ENCODE measurements around the gene VWF.

The VWF gene

DNA sequence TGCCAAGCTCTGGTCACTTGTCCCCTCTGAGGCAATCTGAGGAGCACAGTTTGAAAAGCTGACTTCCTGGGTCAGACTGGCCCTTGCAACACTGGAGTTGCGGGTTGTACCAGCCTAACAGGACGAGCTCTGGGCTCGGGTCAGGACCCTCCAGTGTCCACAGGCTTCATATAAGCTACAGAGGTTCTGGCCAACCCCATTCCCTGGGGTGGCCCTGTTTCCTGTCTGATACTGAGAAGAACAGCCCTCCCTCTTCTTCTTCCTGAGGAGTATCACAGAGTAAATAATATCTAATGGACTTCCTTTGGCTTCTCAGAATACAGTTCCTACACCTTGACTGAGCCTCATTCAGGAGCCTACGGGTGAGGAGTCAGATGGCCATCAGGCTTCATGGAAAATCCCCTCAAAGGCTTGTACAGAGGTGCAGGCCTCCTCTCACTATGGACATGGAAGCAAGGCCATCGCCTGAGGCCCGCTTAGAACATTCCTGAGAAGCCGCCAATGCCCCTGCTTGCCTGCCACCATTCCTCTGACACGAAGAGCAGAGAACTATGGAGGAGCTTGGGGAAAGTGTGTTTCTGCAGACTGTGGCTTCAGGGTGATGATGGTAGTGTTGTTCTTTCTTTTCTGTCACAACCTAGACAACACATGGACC, 150.9 kb downstream of the VWF start:
- no peak for DNase-seq

DNA sequence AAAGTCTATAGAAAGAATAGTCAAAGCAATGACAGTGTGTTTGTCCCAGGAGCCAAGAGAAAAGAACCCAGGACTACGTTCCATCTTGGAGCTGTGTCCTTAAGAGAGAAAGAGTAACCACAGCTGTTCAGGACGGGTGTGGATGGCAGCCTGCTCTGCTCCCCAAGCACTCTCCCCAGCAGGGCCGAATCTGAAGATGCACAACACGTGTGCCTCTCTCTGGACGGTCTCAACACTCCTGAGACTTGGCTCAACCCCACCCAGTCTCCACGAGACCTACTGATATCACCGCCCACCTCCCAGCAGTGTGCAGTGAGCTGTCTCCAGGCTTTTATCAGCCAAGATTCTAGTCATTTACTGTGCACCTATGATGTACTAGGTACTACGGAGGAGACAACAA, 152.1 kb downstream of the VWF start:
- DNase-seq, result no peak

DNA sequence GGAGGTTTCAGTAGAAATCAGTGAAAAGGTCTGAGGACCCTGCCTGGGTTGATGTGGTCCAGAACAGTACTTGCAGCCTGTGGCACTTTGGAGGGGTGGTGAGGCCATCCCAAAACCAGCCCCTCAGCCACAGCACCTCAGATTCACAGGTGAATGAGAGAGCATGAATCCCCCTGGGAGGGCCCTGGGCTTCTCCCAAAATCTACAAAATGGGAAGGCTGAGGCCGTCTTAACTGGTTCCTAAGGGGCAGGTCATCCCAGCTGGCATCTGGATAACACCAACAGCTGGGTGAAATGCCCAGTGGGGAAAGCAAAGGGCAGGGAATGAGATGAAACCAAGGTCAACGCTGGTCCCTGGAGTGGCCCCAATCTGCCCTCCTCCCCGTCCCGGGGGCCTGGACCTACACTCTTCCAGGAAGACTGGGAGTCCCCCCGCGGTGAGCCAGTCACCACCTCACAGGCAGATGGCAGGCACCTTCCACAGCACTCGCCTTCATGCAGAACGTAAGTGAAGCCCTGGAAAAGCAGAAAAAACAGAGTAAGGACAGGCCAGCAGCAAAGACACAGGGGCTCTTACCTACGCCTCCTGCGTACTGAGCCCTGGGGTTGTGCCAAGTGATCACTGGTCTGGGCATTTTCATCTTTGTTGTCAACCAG, 153.1 kb downstream of the VWF start:
- no peak for DNase-seq

DNA sequence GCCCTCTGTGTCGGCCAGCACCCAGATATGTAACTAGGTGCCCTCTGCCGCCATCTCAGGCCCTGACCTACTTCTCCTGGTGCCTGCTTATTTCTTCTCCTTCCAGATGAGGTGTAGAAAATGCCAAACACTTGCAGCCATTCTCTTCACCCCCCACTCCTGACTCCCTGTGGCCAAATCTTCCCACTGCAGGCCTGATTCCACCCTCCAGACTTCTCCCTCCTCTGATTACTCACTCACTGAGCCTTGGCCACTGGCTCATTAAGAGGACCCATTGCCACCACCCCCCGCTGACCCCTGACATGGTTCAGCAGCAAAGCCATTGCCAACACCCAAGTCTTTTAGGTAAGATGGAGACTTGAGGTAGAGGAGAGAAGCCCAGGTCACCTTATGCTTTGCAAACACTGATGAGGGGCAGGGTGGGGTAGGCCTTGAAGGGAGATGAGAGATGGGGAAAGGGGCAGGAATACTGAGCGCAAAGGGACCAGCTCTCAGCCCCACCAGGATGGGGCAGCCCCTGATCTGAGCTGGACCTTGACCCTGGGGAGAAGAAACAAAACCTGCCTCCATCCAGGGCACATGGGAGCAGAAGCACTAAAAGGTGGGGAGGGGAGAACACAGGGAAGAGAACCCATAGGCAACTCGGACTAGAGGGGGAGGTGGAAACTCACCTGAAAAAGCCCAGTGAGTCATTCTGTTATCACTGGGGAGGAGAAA, 154.3 kb downstream of the VWF start:
- no peak for DNase-seq

DNA sequence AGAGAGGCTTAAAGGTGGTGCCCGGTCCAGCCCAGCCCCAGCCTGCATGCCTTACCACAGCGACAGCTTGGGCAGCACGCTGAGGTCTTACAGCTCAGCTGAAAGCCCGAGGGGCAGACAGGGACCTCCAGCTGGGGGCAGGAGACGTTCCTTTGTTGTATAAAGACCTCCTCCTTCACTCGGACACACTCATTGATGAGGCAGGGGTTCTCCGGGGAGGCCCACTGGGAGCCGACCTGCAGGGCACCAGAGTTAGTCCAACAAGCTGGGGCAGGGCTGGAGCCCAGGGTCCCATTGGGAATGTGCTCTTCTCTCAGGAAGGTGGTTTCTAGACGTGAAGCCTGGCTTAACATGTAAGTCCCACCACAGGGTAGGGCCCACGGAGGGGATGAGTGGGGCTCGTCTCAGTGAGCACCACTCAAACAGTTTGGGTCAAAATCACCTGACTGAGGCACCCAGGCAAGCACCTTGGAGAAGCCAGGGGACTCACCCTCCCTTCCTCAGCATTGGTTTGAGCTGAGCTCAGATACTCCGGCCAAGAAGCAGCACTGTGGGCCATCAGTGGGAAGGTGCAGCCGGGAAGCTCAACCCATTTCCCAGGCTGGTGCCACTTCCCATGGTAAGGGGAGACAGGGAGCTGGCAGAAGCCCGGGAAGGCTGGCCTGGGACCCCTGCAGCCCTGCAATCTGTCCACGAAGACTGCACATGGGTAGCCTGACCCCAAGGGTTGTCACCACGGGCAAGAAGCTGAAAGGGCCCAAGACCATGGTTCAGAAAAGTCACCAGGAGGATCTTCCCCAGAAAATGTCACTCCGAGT, 155.1 kb downstream of the VWF start:
- DNase-seq, result no peak

DNA sequence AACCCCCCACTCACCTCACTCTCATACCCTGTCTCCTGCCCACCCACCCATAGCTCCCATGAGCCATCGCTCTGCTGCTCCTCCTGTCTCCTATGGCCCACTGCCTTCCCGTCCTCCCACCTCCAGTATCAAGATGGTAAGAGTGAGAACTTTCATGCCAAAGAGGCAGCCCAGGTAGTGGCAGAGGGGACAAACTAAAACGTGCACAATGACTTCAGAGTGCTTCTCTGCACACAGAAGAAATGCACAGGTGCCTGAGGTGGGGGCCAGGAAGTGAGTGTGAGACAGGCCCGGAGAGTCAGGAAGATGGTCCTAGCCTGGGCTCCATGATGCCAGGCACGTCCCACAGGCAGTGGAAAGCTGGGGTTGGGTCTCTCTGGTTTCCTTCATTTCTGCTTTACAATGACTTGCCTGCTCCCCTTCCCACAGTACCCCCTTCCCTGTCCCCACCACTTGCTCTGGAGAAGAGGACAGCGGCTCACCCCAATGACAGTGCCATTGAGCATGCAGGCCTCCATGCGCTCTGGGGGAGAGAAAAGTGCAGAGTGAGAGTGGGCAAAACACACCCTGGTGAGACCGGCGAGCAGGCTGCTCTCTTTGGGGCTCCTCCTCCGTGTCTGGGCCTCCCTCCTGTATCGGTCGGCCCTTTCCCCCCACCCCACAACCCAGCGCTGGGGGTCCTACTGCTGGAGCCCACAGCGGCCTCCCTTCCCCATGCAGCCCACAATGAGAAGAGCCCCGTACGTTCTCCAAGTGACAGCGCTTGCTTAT, 156.6 kb downstream of the VWF start:
- DNase-seq, result no peak

DNA sequence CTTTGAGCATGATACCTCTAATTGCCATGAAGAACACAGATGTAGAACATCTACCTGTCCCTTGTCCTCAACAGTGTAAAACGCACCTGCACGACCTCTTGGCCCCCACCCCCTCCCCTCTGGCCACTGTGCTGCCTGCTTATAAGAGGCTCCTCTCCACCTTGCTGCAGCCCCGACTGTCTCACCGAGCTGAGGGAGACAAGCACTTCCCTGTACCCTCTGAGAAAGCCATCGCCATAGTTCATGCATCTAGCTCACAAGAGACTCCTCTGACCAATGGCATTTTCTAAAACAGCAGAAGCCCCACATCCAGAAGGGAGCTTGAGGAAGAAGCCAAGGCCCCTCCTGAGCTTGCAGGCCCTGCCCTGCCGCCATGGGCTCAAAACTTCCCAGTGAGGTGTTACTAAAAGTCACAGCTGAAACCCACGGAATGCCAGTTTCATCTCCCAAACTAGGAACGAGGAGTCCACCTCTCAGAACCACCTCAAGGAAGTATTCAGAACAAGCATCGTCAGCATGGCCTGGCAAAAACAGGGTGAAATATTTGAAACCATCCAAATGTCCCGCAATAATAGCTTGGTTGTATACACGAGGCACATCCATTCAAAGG, 157.9 kb downstream of the VWF start:
- DNase-seq, result no peak

DNA sequence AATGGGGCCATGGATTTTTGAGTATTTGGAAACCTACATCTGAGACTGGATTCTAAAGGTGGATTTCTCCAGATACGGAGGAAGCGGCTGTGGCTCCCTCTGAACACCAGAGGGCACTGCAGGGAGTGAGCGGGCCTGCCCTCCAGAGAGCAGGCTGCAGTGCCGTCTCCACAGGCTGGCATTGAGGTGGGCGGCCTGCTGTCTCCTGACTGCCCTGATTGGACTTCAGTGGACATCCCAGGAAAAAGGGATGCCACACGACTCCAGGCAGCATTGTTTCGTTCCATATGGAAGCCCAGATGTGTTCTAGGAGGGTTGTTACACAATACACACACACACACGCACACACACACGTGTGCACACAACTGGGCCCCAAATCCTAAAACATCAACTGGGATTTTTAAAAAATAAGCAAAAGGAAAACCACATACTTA, 158.5 kb downstream of the VWF start:
- DNase-seq, result no peak

DNA sequence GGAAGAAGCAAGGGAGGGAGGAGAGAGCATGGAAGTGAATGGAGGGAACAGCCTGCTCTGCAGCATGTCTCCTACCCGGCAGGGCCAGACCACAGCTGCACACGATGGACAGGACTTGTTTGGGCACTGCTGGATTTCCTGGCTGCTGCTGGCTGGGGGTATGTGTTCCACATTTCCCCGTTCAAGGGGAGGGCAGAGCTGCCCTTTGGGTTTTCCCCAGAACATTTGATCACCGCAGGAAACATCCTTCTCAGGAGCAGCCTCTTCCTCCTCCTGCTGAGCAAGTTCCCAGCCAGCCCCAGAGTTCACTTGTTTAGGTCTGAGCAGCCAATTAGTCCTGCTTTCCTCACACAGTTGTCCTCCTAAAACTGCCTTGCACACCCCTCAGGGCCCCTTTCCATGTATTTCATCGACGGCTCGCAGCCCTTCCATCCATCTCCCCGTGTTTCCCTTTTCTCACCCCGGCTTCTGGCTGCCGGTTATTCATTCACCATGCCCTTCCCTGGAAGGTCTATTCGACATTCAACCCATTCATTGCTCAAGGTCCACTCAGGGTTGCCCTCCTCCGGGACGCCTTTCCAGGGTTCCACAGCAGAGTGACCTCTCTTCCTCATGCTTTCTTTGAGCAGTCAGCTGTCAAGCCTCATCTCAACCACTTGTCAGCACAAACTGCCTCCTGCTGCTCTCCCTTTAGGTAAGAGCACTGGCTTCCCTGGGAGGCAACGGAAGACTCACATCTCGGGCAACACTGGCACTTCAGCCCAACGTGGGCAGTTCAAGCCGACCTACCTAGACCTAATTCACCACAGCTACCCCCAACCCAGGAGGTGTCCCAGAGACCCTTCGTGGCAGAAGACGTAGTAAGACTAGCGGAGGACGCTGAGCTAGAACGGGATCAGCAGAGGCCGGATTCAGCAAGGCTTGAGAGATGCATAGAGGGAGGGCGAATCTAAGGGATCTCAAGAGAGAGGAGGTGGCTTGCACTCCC, 159.3 kb downstream of the VWF start:
- no peak for DNase-seq

DNA sequence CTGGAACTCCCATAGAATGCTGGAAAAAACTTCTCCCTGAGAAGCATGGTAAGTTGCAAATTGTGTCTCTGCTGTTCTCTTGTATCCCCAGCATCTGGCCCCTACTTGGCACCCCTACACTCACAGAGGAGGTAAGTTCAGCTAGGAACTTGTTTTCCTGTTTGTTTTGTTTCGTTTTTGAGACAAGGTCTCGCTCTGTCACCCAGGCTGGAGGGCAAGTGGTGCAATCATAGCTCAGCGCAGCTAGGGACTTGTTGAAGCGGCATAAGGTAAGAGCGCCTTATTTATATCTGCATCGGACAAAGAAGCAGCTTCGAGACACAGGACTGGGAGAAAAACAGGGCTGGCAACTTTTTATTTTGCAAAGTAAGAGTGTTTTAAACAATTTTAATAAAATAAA, 161.0 kb downstream of the VWF start:
- no peak for DNase-seq

DNA sequence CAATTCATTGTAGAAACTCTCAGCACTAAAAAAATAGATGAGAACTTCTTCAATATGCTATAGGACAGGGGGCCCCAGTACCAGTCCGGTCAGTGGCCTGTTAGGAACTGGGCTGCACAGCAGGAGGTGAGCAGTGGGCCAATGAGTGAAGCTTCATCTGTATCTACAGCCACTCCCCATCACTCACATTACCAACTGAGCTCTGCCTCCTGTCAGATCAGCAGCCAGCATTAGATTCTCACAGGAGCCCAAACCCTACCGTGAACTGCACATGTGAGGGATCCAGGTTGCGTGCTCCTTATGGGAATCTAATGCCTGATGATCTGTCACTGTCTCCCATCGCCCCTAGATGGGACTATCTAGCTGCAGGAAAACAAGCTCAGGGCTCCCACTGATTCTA, 163.7 kb downstream of the VWF start:
- no peak for DNase-seq

DNA sequence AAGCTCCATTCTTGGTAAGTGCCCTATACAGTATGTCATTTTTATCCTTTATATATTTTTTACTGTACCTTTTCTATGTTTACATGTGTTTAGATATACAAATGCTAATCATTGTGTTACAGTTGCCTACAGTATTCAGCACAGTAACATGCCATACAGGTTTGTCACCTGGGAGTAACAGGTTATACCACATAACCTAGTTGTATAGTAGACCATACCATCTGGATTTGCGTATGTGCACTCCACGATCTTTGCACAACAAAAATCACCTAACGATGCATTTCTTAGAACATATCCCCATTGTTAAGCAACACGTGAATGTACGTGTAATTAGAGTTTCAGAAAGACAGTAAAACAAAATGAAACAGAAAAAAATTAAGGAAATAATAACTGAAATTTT, 167.5 kb downstream of the VWF start:
- DNase-seq, result no peak

DNA sequence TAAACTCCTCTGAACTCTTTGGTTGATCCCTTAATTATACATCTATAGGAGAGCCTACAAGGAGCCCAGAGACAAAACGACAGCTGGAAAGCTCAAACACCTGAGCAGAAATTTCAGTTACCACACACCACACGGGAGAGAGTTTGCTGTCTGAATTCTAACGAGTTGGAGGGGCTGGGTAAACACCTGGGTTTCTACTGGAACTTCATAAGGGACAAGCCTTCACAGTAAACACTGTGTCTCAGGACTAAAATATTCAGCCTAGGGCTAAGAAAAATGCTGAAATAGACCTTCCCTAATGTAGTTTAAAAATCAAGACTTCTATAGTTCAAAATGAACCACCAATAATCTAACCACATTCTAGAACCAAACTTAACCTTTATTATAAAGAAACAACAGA, 169.8 kb downstream of the VWF start:
- DNase-seq, result no peak

DNA sequence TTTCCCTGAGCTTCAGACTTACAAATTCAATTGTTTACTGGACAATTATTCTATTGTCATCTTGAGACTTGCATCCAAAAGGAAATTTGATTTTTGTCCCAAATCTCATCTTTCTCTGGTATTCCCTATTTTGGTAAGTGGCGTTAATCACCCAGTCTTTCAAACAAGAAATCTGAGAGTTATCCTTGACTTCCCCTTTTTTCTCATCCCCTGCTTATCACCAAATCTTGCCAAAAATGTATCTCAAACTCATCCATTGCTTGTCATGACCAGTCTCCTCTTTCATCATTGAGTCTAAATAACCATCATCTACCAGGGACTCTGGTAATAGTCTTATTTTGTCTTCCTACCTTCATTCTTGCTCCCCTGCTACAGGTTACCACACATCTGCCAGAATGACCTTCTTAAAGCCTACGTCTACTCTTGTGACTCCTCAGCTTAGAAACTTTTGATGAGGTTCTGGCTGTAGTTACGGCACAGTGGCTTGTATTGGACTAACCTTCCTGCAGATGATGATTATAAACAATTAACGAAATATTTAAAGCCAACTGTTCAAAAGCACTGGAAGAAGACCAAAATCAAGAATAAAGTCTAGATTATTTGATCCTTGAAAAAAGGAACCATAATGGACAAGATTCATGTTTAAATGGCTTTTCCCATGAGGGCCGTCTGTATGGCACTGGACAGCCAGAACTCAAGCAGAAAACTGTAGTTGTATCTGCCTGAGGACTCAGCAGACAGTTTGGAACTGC, 170.5 kb downstream of the VWF start:
- DNase-seq, result no peak

DNA sequence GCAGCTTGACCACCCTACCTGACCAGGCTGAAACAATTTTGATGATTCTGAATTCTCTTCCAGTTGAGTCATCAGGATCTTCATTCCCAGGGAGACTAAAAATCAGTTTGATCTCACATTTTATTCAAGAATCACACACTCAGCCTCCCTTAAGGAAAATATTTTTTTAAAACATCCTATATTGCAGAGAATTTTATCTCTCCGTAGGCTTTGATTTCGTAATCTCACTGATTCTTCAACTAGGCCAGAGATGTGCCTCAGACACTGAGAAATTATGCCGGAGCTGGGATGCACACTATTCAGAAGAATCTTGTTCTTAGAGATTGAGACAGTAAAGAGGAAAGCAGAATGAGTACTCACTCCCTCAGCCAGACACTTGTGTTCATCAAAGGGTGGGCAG, 172.4 kb downstream of the VWF start:
- no peak for DNase-seq

DNA sequence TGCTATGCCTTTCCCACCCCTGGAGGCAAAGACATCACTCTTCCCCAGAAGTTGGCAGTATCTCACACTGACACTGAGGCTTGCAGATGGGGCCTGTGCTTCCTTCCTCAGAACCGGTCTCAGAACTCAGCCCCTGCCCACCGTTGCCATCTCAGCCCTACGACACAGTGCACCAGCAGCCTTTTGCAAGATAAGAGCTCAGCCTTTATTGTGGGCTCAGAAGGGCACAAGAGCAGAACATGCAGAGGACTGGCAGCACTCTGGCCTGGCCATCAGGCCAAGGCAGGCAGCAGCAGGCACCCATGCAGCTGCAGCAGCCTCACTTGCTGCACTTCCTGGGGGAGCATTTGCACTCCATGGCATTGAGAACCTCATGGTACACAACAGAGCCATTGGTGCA, 175.8 kb downstream of the VWF start:
- DNase-seq, result no peak

DNA sequence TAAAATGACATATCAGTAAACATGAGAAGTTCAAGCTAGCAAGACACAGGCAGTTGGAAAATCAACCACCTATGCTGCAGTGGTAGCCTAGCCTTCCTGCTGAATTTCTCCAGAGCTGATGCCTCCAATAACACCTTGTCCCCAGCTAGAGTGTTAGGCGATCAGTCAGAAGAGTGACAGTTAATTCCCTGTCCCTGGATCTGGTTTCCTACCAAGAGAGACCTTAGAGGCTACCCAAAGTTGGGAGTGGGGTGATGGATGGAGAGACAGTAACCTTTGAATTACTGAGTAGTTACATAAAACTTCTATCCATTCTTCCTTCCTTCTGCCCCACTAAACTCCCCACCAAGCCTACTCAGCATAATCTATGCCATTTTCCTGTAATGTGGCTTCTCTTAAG, 177.5 kb downstream of the VWF start:
- no peak for DNase-seq

DNA sequence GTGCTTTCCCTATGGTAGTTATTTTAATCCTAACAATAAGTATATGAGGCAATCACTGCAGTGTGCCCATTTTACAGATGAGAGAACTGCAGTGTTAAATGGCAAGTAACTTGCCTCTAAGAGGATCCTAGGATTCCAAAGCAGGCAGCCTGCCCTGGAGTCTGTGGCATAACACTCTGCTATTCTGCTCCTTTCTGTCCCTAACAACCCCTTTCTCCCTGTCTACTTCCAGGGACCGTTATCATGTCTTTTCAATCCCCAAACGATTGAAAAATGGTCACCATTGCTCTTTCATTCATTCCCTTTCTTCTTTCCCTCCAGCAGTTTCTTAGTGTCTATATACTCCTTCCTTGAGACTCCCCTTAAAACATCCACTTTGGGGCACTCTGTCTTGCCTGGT, 178.1 kb downstream of the VWF start:
- DNase-seq, result no peak

DNA sequence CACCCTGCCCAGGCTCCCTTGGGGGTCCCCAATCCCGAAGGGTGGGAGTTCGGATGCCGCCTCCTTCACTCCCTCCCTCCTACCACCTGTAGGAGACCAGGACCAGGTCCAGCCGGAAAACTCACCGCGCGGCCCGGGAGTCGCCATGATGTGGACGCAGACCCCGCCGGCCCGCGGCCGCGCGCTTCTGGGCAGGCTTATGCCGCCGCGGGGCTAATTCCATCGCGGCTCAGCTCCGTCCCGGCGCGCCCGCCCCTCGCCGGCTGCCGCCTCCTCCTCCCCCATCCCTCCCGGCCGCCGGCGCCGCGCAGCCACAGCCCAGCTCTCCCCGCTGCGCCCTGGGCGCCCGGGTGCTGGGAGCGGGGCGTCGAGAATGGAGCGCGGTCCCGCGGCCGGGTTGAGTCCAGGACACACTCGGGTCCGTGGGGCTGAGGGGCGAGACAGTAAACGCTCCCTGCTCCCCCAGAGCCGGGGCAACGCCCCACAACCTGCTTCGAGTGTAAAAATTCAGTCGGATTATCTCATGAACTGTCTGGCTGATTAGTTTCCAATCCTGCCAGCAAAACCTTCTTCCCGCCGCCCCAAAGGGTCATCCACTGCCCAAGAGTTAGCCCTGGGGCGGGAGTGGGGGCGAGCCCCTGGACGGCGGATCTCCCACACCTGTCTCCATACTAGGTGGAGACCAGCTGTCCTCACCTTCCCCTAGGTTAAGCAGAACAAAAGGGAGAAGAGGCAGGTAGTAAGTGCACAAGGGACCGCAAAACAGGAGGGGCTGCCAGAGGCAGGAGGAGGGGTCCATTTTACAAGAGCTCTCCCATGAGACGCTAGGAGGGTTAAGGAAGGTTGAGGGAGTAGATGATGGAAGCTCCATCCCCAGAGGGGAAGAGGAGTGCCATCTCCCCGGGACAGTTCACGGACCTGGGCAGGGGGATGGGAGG, 179.1 kb downstream of the VWF start, which contains the start of gene ANO2:
Gene ANO2 (minus strand): TSS at position 189 of the 938 bp plus-strand sequence. CDS start 42 bp downstream, at position 147.
- peak; percentile 26 for DNase-seq

Measured in DMS79 (cell line).